Measurements from ENCODE around the gene NAT16. TPM values are rescaled to one million over a fixed set of nuclear protein-coding genes. Genes with fewer than 3 reads are reported as not detected.

NAT16 gene
- total and polyA plus RNA-seq, 9 of the 15 experiments (the other 6 are each of a cell fraction or from before 2014, with no cell fraction given) = 0.04 TPM; not detected in 8

- peak; percentile 82 for TF ChIP-seq REST (IDR thresholded peaks at IDR 0.05; ENCODE audit: borderline replicate concordance)
- TF ChIP-seq REST (CRISPR knock-in tag; IDR thresholded peaks at IDR 0.05; ENCODE audit: low read depth) = peak; percentile 62; the same call in 1 of the 2 replicates
- TF ChIP-seq E2F6 (IDR thresholded peaks at IDR 0.05; ENCODE audit: borderline replicate concordance in 1 of 2, extremely low read depth in 1 of 2, insufficient read depth in 1 of 2, insufficient read length in 1 of 2, low read depth in 1 of 2, low read length in 1 of 2, poor library complexity in 1 of 2, severe bottlenecking in 1 of 2) = peak; percentile 20 to 57
- TF ChIP-seq MTA3 (IDR thresholded peaks at IDR 0.05; ENCODE audit: borderline replicate concordance) = peak; percentile 53; the same call in 1 of the 2 replicates
- peak; percentile 54; the same call in 1 of the 2 replicates for TF ChIP-seq KLF13 (tag; IDR thresholded peaks at IDR 0.05; ENCODE audit: borderline replicate concordance, low read depth)
- TF ChIP-seq SMC3 (conservative IDR thresholded peaks at IDR 0.05; ENCODE audit: insufficient read depth, low read depth, low read length) = peak; percentile 75
- no peak for TF ChIP-seq ZNF668 (CRISPR knock-in tag; IDR thresholded peaks at IDR 0.05)
- peak; percentile 58 for TF ChIP-seq HMGN3 (IDR thresholded peaks at IDR 0.05; ENCODE audit: borderline replicate concordance, extremely low read depth, insufficient read length, low read depth, low read length)
- no peak for TF ChIP-seq IRF9 (tag; IDR thresholded peaks at IDR 0.05)
- no peak for TF ChIP-seq ZNF212 (CRISPR knock-in tag; IDR thresholded peaks at IDR 0.05)
- peak; percentile 49 for TF ChIP-seq BCOR (IDR thresholded peaks at IDR 0.05)
- peak; percentile 82 for TF ChIP-seq CREM (IDR thresholded peaks at IDR 0.05; ENCODE audit: low read depth)
- TF ChIP-seq MYNN (IDR thresholded peaks at IDR 0.05) = peak; percentile 57; the same call in 1 of the 2 replicates
- TF ChIP-seq MYNN (CRISPR knock-in tag; IDR thresholded peaks at IDR 0.05) = no peak
- no peak for TF ChIP-seq FOSL1 (tag; conservative IDR thresholded peaks at IDR 0.05)
- peak; percentile 60 to 80 for TF ChIP-seq RAD21 (CRISPR knock-in tag; conservative IDR thresholded peaks at IDR 0.05 in 1 of 2, IDR thresholded peaks at IDR 0.05 in 1 of 2)
- no peak for TF ChIP-seq ZNF146 (CRISPR knock-in tag; IDR thresholded peaks at IDR 0.05; ENCODE audit: unreplicated experiment)
- TF ChIP-seq STAG1 (CRISPR knock-in tag; IDR thresholded peaks at IDR 0.05; ENCODE audit: borderline replicate concordance) = peak; percentile 14; the same call in 1 of the 2 replicates
Measured at GRCh38 chr7:101169838-101170551, 10.1 kb downstream of the NAT16 start (continued).
